ENCODE results near the gene PCGF3.

Gene PCGF3

GRCh38 chr4:761086-761485, 55.5 kb downstream of the PCGF3 start:
- DNase-seq (ENCODE audit: extremely low spot score): no peak
- POLR2A ChIA-PET: no interaction called here
- no peak for TF ChIP-seq CTCF (IDR thresholded peaks at IDR 0.05; ENCODE audit: control extremely low read depth, extremely low read depth, low read depth, missing control alignments)
- CTCF ChIA-PET: no interaction called here

- no peak for DNase-seq (ENCODE audit: extremely low spot score)
- no peak for TF ChIP-seq CTCF (IDR thresholded peaks at IDR 0.05; ENCODE audit: control extremely low read depth, extremely low read depth, low read depth, missing control alignments)
- ChIA-PET POLR2A (no interaction called here), CTCF (no interaction called here)
These were observed 56.1 kb downstream of the PCGF3 start for GRCh38 chr4:761739-762138.

GRCh38 chr4:762211-763190, 56.9 kb downstream of the PCGF3 start:
- no peak for TF ChIP-seq CTCF (IDR thresholded peaks at IDR 0.05; ENCODE audit: control extremely low read depth, extremely low read depth, low read depth, missing control alignments)
- ChIA-PET POLR2A (no interaction called here), CTCF (no interaction called here)
- DNase-seq (ENCODE audit: extremely low spot score): no peak

- ChIA-PET POLR2A (no interaction called here), CTCF (no interaction called here)
- no peak for TF ChIP-seq CTCF (IDR thresholded peaks at IDR 0.05; ENCODE audit: control extremely low read depth, extremely low read depth, low read depth, missing control alignments)
- no peak for DNase-seq (ENCODE audit: extremely low spot score)
These were observed 57.7 kb downstream of the PCGF3 start for GRCh38 chr4:763191-763810.

- TF ChIP-seq CTCF (IDR thresholded peaks at IDR 0.05; ENCODE audit: control extremely low read depth, extremely low read depth, low read depth, missing control alignments): no peak
- POLR2A ChIA-PET: no interaction called here
- CTCF ChIA-PET: no interaction called here
- DNase-seq (ENCODE audit: extremely low spot score): no peak
These were observed 58.3 kb downstream of the PCGF3 start for GRCh38 chr4:763922-764321.

- DNase-seq (ENCODE audit: extremely low spot score): no peak
- ChIA-PET POLR2A (interaction anchor here (0.5 kb wide), 1 partner anchor 1961 kb away, joined by 3 read pairs; no protein-coding TSS in a partner anchor), CTCF (interaction anchor here (0.9 to 5.7 kb wide), 2 partner anchors 11 to 23 kb away, joined by 3 to 28 read pairs; no protein-coding TSS in a partner anchor)
- TF ChIP-seq CTCF (IDR thresholded peaks at IDR 0.05; ENCODE audit: control extremely low read depth, extremely low read depth, low read depth, missing control alignments): no peak
These were observed 59.0 kb downstream of the PCGF3 start for GRCh38 chr4:764405-765169.
